Thyroid gland (tissue), 4 donors: ENCODE results near the gene CDK5RAP2. TPM values are rescaled to one million over a fixed set of nuclear protein-coding genes. Genes with fewer than 3 reads are reported as not detected.
"Not testable (repeated sequence)": the region's sequence is repeated elsewhere in the genome, so short reads cannot be mapped to it uniquely, and the experiment has no call there.

Source experiments
- DNase-seq, 2 donors: peaks; one replicate each; pipeline ENCODE4 v3.0.0-alpha.2; 2019
- H3K27ac ChIP-seq, 3 donors: fragments of 200-600 bp; sonication (generic); 1 replicate in 2 of 3; 2 replicates in 1 of 3; pipeline ENCODE4 v1.5.1; 2016 to 2019; ENCODE audit warnings: mild to moderate bottlenecking in 1 of 3, moderate library complexity in 1 of 3
- H3K27me3 ChIP-seq: fragments of 200-600 bp; sonication (generic); one replicate; pipeline ENCODE4 v1.5.1; 2019
- H3K36me3 ChIP-seq, 2 donors: fragments of 200-600 bp; sonication (generic); one replicate each; pipeline ENCODE4 v1.5.1; 2016 to 2019
- H3K4me1 ChIP-seq, 2 donors: fragments of 200-600 bp; sonication (generic); one replicate each; pipeline ENCODE4 v1.5.1; 2017 to 2019
- H3K4me3 ChIP-seq, 3 donors: fragments of 200-600 bp; sonication (generic); replicated peaks in 1 of 3; 1 replicate in 2 of 3; 2 replicates in 1 of 3; pipeline ENCODE4 v1.5.1; 2016; ENCODE audit warnings: mild to moderate bottlenecking in 1 of 3
- H3K9me3 ChIP-seq: fragments of 200-600 bp; sonication (generic); one replicate; pipeline ENCODE4 v1.5.1; 2017
- POLR2A ChIP-seq, 2 donors: fragments of 450-650 bp; IDR thresholded peaks; one replicate each; pipeline ENCODE4 v1.6.1; 2017; ENCODE audit warnings: antibody characterized with exemption in 2 of 2, mild to moderate bottlenecking in 2 of 2, moderate library complexity in 1 of 2
- WGBS, 2 donors: methylation state at CpG; one replicate each; pipeline ENCODE4 v1.1.5; 2017; 5-methylcytosine and 5-hydroxymethylcytosine counted together
- intact Hi-C: fragments of 100-400 bp; cut with DNase I; formaldehyde crosslinking; loops from one replicate; pipeline ENCODE4 v1.15.1; 2023
- total RNA-seq, 4 donors: library from RNA; depleted of rRNA; stranded (reverse); fragments of >200 nt; gene quantifications; one replicate each; pipeline ENCODE4 v1.2.3, GENCODE V29; 2016
- TF ChIP-seq, protein P1 (sequence below), 6 experiments: fragments of 200-600 bp in 3 of 6; fragments of 450-650 bp in 3 of 6; sonication (generic) in 3 of 6; IDR thresholded peaks; one replicate each; pipeline ENCODE4 v1.5.1; 2016 to 2019; ENCODE audit warnings: antibody characterized with exemption in 6 of 6, mild to moderate bottlenecking in 2 of 6, inconsistent platforms in 1 of 6, moderate library complexity in 1 of 6

The CDK5RAP2 gene
- total RNA-seq = 10 to 100 TPM; 39.5 to 51.9 (median 46.9) TPM

GRCh38 chr9:120580051-120580896 lies at the start of gene CDK5RAP2:
TSS of gene CDK5RAP2 (minus strand) at chr9:120580167. CDS start at chr9:120579978, 189 bp downstream.
- TF ChIP-seq POLR2A (IDR thresholded peaks at IDR 0.05) = peak in 1 of 2 donors; percentile 37
- TF ChIP-seq, protein P1, sequence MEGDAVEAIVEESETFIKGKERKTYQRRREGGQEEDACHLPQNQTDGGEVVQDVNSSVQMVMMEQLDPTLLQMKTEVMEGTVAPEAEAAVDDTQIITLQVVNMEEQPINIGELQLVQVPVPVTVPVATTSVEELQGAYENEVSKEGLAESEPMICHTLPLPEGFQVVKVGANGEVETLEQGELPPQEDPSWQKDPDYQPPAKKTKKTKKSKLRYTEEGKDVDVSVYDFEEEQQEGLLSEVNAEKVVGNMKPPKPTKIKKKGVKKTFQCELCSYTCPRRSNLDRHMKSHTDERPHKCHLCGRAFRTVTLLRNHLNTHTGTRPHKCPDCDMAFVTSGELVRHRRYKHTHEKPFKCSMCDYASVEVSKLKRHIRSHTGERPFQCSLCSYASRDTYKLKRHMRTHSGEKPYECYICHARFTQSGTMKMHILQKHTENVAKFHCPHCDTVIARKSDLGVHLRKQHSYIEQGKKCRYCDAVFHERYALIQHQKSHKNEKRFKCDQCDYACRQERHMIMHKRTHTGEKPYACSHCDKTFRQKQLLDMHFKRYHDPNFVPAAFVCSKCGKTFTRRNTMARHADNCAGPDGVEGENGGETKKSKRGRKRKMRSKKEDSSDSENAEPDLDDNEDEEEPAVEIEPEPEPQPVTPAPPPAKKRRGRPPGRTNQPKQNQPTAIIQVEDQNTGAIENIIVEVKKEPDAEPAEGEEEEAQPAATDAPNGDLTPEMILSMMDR (IDR thresholded peaks at IDR 0.05) = no peak
- Histone ChIP-seq H3K4me1 (peaks cover 9 to 10% of the 10 kb centered on the region in 2 donors), H3K27me3 (no peaks in the 10 kb centered on the region), H3K27ac (peak within 1 kb of the TSS in 2 of 3 donors; percentile 42 to 51), H3K36me3 (no peaks in the 10 kb centered on the region), H3K4me3 (peak within 1 kb of the TSS; percentile 56 to 95 (median 73)), H3K9me3 (no peaks in the 10 kb centered on the region)
- DNase-seq = peak; percentile 95
- intact Hi-C loops = no loop called here
- 14 to 16% methylated on average over 24 to 27 of the region's 33 CpGs for whole genome bisulfite sequencing, 2 donors

DNA sequence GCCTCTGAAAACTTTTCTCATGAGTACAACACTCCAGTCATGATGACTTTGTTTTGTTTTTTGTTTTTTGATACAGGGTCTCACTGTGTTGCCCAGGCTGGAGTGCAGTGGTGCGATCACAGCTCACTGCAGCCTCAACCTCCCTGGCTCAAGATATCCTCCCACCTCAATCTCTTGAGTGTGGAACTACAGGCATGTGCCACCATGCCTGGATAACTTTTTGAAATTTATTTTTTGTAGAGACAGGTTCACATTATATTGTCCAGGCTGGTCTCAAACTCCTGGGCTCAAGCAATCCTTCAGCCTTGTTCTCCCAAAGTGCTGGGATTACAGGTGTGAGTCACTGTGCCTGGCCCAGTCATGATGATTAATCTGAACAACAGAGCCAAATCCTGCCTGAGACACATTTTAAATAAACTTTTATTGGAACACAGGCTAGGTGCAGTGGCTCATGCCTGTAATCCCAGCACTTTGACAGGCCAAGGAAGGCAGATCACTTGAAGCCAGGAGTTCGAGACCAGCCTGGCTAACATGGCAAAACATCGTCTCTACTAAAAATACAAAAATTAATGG lies 49.0 kb upstream of the CDK5RAP2 start:
- DNase-seq, H3K4me3 ChIP-seq, H3K9me3 ChIP-seq, H3K36me3 ChIP-seq, H3K27me3 ChIP-seq, intact Hi-C loops: not testable (repeated sequence)
- Histone ChIP-seq H3K4me1 (peaks cover 0 to 16% of the 10 kb centered on the region in 2 donors), H3K27ac (peak overlapping the region in 2 of 3 donors; percentile 4 to 27)
- 97% methylated on average over 3 of the region's 3 CpGs for WGBS, 2 donors

GRCh38 chr9:120628207-120628924 lies 48.4 kb upstream of the CDK5RAP2 start:
- Histone ChIP-seq H3K9me3 (no peaks in the 10 kb centered on the region), H3K4me1 (peaks cover 0 to 16% of the 10 kb centered on the region in 2 donors), H3K27me3 (no peaks in the 10 kb centered on the region), H3K27ac (peak overlapping the region in 2 of 3 donors; percentile 4 to 27), H3K36me3 (no peaks in the 10 kb centered on the region), H3K4me3 (no peak overlapping the region)
- TF ChIP-seq, protein P1 (IDR thresholded peaks at IDR 0.05) = no peak
- no peak for TF ChIP-seq POLR2A (IDR thresholded peaks at IDR 0.05)
- DNase-seq = no peak
- intact Hi-C loops = no loop called here
- WGBS, 2 donors = 81 to 83% methylated on average over 4 of the region's 4 CpGs

DNA sequence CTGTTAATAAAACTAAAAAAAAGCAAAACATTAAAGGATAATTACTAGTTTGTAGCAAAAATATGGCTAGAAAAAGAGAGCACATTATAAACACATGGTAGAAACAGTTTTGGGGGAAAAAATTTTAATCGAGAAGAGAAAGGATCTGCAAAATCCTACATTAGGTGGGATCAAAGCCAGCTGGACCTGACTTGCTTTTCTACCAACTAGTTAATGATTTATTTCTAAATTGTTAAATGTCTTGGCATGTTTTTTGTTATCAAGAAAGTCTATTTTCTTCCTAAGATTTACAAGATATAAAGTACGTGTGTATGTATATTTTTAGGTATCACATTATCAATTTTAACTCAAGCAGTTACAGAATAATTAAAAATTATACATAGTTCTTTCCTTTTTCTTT lies 47.1 kb upstream of the CDK5RAP2 start:
- TF ChIP-seq, protein P1 (IDR thresholded peaks at IDR 0.05) = no peak
- no peak for TF ChIP-seq POLR2A (IDR thresholded peaks at IDR 0.05)
- intact Hi-C loops = no loop called here
- H3K4me1 ChIP-seq = peaks cover 0 to 16% of the 10 kb centered on the region in 2 donors
- H3K36me3 ChIP-seq = no peaks in the 10 kb centered on the region
- peak overlapping the region in 1 of 3 donors; percentile 9 for H3K27ac ChIP-seq
- H3K4me3 ChIP-seq = no peak overlapping the region
- no peaks in the 10 kb centered on the region for H3K27me3 ChIP-seq
- 88 to 91% methylated on average over 2 of the region's 2 CpGs for WGBS, 2 donors
- no peaks in the 10 kb centered on the region for H3K9me3 ChIP-seq
- no peak for DNase-seq

DNA sequence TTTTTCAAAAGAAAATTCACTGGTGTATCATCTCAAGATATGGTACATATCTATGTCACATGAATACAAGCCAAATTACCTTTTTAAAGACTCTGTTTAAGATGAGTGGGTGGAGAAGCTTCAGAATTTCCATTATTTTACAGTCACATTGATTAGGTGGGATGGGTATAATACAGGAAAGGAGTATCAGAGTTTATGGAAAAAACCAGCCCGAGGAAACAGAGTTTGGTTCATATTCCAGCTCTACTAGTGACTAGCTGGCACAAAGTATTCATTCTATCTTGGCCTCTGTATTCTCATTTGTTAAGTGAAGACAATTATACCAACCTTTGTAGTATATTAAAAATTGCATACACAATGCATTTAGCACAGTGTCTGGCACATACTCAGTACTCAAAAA lies 46.5 kb upstream of the CDK5RAP2 start:
- TF ChIP-seq, protein P1 (IDR thresholded peaks at IDR 0.05) = no peak
- TF ChIP-seq POLR2A (IDR thresholded peaks at IDR 0.05) = no peak
- intact Hi-C loops = no loop called here
- Histone ChIP-seq H3K27me3 (no peaks in the 10 kb centered on the region), H3K4me1 (peaks cover 0 to 16% of the 10 kb centered on the region in 2 donors), H3K36me3 (no peaks in the 10 kb centered on the region), H3K4me3 (no peak overlapping the region), H3K9me3 (no peaks in the 10 kb centered on the region), H3K27ac (peak overlapping the region in 1 of 3 donors; percentile 9)
- DNase-seq = no peak
- 84 to 87% methylated on average over 1 of the region's 1 CpG for WGBS, 2 donors
